HepG2 (cell line): Measurements from ENCODE around the gene DRD3. TPM values are rescaled to one million over a fixed set of nuclear protein-coding genes. Genes with fewer than 3 reads are reported as not detected.

Experiments
- ISX ChIP-seq: sonication (generic); formaldehyde crosslinking; conservative IDR thresholded peaks from 2 replicates; pipeline ENCODE4 v1.5.0; 2020; ENCODE audit warnings: missing genetic modification reagents
- JUNB ChIP-seq: sonication (generic); formaldehyde crosslinking; IDR thresholded peaks from 2 replicates; pipeline ENCODE4 v1.8.0; 2022; ENCODE audit warnings: missing genetic modification reagents, mild to moderate bottlenecking, borderline replicate concordance
- KDM5A ChIP-seq: fragments of 200-600 bp; sonication (generic); IDR thresholded peaks from 2 replicates; pipeline ENCODE4 v1.7.0; 2018; ENCODE audit warnings: antibody characterized with exemption, mild to moderate bottlenecking, low read length, borderline replicate concordance
- RARG ChIP-seq: sonication (generic); formaldehyde crosslinking; IDR thresholded peaks from 2 replicates; pipeline ENCODE4 v1.4.0; 2020; ENCODE audit warnings: low read depth, mild to moderate bottlenecking, missing genetic modification reagents
- RNF219 ChIP-seq: sonication (generic); formaldehyde crosslinking; IDR thresholded peaks from 2 replicates; pipeline ENCODE4 v1.5.0; 2020; ENCODE audit warnings: mild to moderate bottlenecking, missing genetic modification reagents
- SOX5 ChIP-seq: IDR thresholded peaks from 2 replicates; pipeline ENCODE4 v1.6.1; 2016; ENCODE audit warnings: borderline replicate concordance
- SP140L ChIP-seq: sonication (generic); formaldehyde crosslinking; IDR thresholded peaks from 2 replicates; pipeline ENCODE4 v1.4.0; 2020; ENCODE audit warnings: missing genetic modification reagents, borderline replicate concordance
- U2AF1 ChIP-seq: fragments of 200-400 bp; formaldehyde crosslinking; optimal IDR thresholded peaks from 2 replicates; pipeline ENCODE3; 2017; ENCODE audit warnings: mild to moderate bottlenecking, low read depth, low read length
- ZBTB10 ChIP-seq: sonication (generic); formaldehyde crosslinking; IDR thresholded peaks from 2 replicates; pipeline ENCODE4 v1.4.0; 2020; ENCODE audit warnings: missing genetic modification reagents, borderline replicate concordance
- ZNF234 ChIP-seq: sonication (generic); formaldehyde crosslinking; conservative IDR thresholded peaks from 2 replicates; pipeline ENCODE4 v1.5.1; 2020; ENCODE audit warnings: mild to moderate bottlenecking, missing genetic modification reagents
- ZNF276 ChIP-seq: sonication (generic); formaldehyde crosslinking; IDR thresholded peaks from 2 replicates; pipeline ENCODE4 v1.4.0; 2020; ENCODE audit warnings: mild to moderate bottlenecking, low read depth, missing genetic modification reagents
- ZNF343 ChIP-seq: sonication (generic); formaldehyde crosslinking; IDR thresholded peaks from 2 replicates; pipeline ENCODE4 v1.4.0; 2020; ENCODE audit warnings: mild to moderate bottlenecking, missing genetic modification reagents
- ZNF430 ChIP-seq: sonication (generic); formaldehyde crosslinking; IDR thresholded peaks from 2 replicates; pipeline ENCODE4 v1.9.0; 2021; ENCODE audit warnings: mild to moderate bottlenecking, missing genetic modification reagents
- polyA plus RNA-seq, 8 experiments: library from polyadenylated mRNA; depleted of rRNA in 3 of 8; stranded (reverse) in 7 of 8; unstranded in 1 of 8; fragments of >200 nt; fragmentation: Illumina TruSeq in 4 of 8; extraction: Trizol in 4 of 8; gene quantifications; 2 replicates each; pipeline versions ENCODE4 v1.2.1 to v1.2.3, GENCODE V29; 2011 to 2016; ENCODE audit warnings: low read depth in 4 of 8, missing spikeins in 1 of 8, mixed read lengths in 1 of 8; ENCODE audit not compliant: insufficient read depth in 1 of 8
- total RNA-seq, 5 experiments: library from RNA; depleted of rRNA; stranded (reverse); fragments of >200 nt; fragmentation: Illumina TruSeq; extraction: Trizol; gene quantifications; 2 replicates each; pipeline ENCODE4 v1.2.3, GENCODE V29; 2016; ENCODE audit warnings: low read depth in 1 of 5
- TF ChIP-seq, protein P1 (sequence below): sonication (generic); formaldehyde crosslinking; IDR thresholded peaks from 2 replicates; pipeline ENCODE4 v1.5.0; 2020; ENCODE audit warnings: mild to moderate bottlenecking, missing genetic modification reagents, moderate library complexity
- TF ChIP-seq, protein P2 (sequence below): sonication (generic); formaldehyde crosslinking; IDR thresholded peaks from 2 replicates; pipeline ENCODE4 v1.4.0; 2020; ENCODE audit warnings: missing genetic modification reagents, borderline replicate concordance
- TF ChIP-seq, protein P3 (sequence below): sonication (generic); formaldehyde crosslinking; IDR thresholded peaks from 2 replicates; pipeline ENCODE4 v1.8.0; 2023; ENCODE audit warnings: mild to moderate bottlenecking, missing genetic modification reagents

Gene DRD3
- total and polyA plus RNA-seq, 2 of the 13 experiments (the other 11 are each of a cell fraction or from before 2014, with no cell fraction given): not detected

GRCh38 chr3:114152519-114153151, 26.2 kb downstream of the DRD3 start (continued):
- TF ChIP-seq, protein P1, sequence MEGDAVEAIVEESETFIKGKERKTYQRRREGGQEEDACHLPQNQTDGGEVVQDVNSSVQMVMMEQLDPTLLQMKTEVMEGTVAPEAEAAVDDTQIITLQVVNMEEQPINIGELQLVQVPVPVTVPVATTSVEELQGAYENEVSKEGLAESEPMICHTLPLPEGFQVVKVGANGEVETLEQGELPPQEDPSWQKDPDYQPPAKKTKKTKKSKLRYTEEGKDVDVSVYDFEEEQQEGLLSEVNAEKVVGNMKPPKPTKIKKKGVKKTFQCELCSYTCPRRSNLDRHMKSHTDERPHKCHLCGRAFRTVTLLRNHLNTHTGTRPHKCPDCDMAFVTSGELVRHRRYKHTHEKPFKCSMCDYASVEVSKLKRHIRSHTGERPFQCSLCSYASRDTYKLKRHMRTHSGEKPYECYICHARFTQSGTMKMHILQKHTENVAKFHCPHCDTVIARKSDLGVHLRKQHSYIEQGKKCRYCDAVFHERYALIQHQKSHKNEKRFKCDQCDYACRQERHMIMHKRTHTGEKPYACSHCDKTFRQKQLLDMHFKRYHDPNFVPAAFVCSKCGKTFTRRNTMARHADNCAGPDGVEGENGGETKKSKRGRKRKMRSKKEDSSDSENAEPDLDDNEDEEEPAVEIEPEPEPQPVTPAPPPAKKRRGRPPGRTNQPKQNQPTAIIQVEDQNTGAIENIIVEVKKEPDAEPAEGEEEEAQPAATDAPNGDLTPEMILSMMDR (CRISPR knock-in tag): peak; percentile 88
- TF ChIP-seq RNF219 (CRISPR knock-in tag): no peak
- TF ChIP-seq KDM5A: no peak
- no peak for TF ChIP-seq ZNF430
- TF ChIP-seq, protein P2, sequence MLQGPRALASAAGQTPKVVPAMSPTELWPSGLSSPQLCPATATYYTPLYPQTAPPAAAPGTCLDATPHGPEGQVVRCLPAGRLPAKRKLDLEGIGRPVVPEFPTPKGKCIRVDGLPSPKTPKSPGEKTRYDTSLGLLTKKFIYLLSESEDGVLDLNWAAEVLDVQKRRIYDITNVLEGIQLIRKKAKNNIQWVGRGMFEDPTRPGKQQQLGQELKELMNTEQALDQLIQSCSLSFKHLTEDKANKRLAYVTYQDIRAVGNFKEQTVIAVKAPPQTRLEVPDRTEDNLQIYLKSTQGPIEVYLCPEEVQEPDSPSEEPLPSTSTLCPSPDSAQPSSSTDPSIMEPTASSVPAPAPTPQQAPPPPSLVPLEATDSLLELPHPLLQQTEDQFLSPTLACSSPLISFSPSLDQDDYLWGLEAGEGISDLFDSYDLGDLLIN: no peak
- TF ChIP-seq ZNF343 (CRISPR knock-in tag): no peak
- no peak for TF ChIP-seq ZNF276 (CRISPR knock-in tag)
- TF ChIP-seq SOX5: peak; percentile 17; the same call in 1 of the 2 replicates
- no peak for TF ChIP-seq RARG (CRISPR knock-in tag)
- TF ChIP-seq JUNB (CRISPR knock-in tag): no peak
- TF ChIP-seq SP140L (CRISPR knock-in tag): no peak
- no peak for TF ChIP-seq ZBTB10 (CRISPR knock-in tag)
- TF ChIP-seq ISX (CRISPR knock-in tag): no peak
- TF ChIP-seq, protein P3, sequence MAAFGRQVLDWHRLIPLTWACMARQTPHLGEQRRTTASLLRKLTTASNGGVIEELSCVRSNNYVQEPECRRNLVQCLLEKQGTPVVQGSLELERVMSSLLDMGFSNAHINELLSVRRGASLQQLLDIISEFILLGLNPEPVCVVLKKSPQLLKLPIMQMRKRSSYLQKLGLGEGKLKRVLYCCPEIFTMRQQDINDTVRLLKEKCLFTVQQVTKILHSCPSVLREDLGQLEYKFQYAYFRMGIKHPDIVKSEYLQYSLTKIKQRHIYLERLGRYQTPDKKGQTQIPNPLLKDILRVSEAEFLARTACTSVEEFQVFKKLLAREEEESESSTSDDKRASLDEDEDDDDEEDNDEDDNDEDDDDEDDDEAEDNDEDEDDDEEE (CRISPR knock-in tag): no peak
- no peak for TF ChIP-seq ZNF234
- no peak for TF ChIP-seq U2AF1
